Measurements from ENCODE around the gene NUDT16L1. TPM values are rescaled to one million over a fixed set of nuclear protein-coding genes. Genes with fewer than 3 reads are reported as not detected.

Gene NUDT16L1
- total RNA-seq, 1 donor from 2014 or later, result 36.7 TPM

DNA sequence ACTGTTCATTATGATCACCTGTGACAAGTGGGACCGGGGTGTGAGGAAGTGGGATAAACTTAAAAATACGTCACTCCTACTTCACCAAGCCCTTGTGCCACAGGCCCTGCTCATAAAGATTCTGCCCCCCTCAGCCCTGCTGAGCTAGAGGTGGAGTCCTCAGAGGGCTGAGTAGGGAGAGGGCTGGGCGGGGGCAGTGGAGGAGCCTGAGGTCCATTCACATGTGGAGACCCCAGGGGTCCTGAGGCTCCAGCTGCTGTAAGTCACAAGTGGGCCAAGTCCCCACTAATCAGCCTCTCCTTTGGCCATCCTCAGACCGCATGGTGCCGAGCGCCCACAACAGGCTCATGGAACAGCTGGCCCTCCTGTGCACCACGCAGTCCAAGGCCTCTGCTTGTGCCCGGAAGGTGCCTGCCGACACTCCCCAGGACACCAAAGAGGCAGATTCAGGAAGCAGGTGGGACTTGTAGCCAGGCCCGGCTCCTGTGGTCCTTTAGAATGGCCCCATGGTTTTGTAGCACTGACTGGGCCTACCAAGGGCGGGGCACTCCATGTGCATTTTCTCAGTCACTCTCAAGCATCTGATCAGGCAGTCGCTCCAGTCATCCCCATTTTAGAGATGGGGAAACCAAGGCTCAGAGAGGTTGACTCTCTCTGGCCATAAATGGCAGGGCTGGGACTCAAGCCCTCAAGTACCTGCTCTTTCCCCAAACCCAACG, 51.4 kb downstream of the NUDT16L1 start:
- no peak overlapping the region for H3K27ac Mint-ChIP-seq

DNA sequence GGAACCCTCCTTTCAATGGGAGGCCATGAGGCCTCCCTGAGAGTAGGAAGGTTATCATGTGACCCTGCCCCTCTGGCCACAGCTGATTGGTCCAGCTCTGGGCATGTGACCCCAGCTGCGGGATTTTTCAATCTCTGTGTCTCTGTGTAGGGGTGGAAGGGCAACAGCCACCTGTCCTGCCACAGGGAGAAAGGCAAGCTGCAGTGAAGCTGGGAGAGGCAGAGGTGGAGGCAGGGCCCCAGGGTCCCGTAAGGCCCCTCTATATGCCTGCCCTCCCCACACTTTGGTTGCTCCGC, 51.9 kb downstream of the NUDT16L1 start:
- Mint-ChIP-seq H3K9me3 (no peaks in the 10 kb centered on the region), H3K27me3 (no peaks in the 10 kb centered on the region), H3K36me3 (no peaks in the 10 kb centered on the region), H3K4me3 (no peak overlapping the region), H3K27ac (no peak overlapping the region), H3K4me1 (ENCODE audit: unreplicated experiment) (no peaks in the 10 kb centered on the region)
- no peak for DNase-seq (ENCODE audit: extremely low spot score, unreplicated experiment)
- TF ChIP-seq, protein P1, sequence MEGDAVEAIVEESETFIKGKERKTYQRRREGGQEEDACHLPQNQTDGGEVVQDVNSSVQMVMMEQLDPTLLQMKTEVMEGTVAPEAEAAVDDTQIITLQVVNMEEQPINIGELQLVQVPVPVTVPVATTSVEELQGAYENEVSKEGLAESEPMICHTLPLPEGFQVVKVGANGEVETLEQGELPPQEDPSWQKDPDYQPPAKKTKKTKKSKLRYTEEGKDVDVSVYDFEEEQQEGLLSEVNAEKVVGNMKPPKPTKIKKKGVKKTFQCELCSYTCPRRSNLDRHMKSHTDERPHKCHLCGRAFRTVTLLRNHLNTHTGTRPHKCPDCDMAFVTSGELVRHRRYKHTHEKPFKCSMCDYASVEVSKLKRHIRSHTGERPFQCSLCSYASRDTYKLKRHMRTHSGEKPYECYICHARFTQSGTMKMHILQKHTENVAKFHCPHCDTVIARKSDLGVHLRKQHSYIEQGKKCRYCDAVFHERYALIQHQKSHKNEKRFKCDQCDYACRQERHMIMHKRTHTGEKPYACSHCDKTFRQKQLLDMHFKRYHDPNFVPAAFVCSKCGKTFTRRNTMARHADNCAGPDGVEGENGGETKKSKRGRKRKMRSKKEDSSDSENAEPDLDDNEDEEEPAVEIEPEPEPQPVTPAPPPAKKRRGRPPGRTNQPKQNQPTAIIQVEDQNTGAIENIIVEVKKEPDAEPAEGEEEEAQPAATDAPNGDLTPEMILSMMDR (conservative IDR thresholded peaks at IDR 0.05), result no peak

More for the DNA sequence above, 51.4 kb downstream of the NUDT16L1 start:
- Mint-ChIP-seq H3K36me3 (no peaks in the 10 kb centered on the region), H3K4me3 (no peak overlapping the region), H3K4me1 (ENCODE audit: unreplicated experiment) (no peaks in the 10 kb centered on the region), H3K9me3 (no peaks in the 10 kb centered on the region), H3K27me3 (no peaks in the 10 kb centered on the region)
- TF ChIP-seq, protein P1 (conservative IDR thresholded peaks at IDR 0.05), result no peak
- no peak for DNase-seq (ENCODE audit: extremely low spot score, unreplicated experiment)

Small RNA genes within 50 kb of the gene (microRNA-seq; reads per million reads assigned to microRNA genes)
- gene MIR6769A, result not detected

Other genes with a start within 250 kb of the NUDT16L1 start
- gene NMRAL1, start 218.9 kb upstream of the NUDT16L1 start, total RNA-seq (ENCODE audit: low replicate concordance), result 48.3 and 49.1 TPM in 2 replicates
- gene HMOX2, start 217.2 kb upstream of the NUDT16L1 start, total RNA-seq (ENCODE audit: low replicate concordance), result 37.8 and 46.2 TPM in 2 replicates
- gene CDIP1, start 154.8 kb upstream of the NUDT16L1 start, total RNA-seq (ENCODE audit: low replicate concordance), result 19.2 and 41.3 TPM in 2 replicates
- 0.14 and 0.43 TPM in 2 replicates for gene C16orf96, start 137.2 kb upstream of the NUDT16L1 start, total RNA-seq (ENCODE audit: low replicate concordance)
- gene UBALD1, start 78.7 kb upstream of the NUDT16L1 start, total RNA-seq (ENCODE audit: low replicate concordance), result 49.2 and 85.9 TPM in 2 replicates
- 87.9 and 88.6 TPM in 2 replicates for gene MGRN1, start 68.7 kb upstream of the NUDT16L1 start, total RNA-seq (ENCODE audit: low replicate concordance)
- 21.6 and 36.7 TPM in 2 replicates for gene ANKS3, start 40.7 kb downstream of the NUDT16L1 start, total RNA-seq (ENCODE audit: low replicate concordance)
- gene DNAAF8, start 41.0 kb downstream of the NUDT16L1 start, total RNA-seq (ENCODE audit: low replicate concordance), result 0.74 and 2.6 TPM in 2 replicates
- 19.0 and 21.0 TPM in 2 replicates for gene ZNF500, start 73.6 kb downstream of the NUDT16L1 start, total RNA-seq (ENCODE audit: low replicate concordance)
- gene SEPTIN12, start 94.8 kb downstream of the NUDT16L1 start, total RNA-seq (ENCODE audit: low replicate concordance), result not detected in 2 replicates
- gene SMIM22, start 101.8 kb downstream of the NUDT16L1 start, total RNA-seq (ENCODE audit: low replicate concordance), result 5.0 and 7.8 TPM in 2 replicates
- 37.6 and 39.3 TPM in 2 replicates for gene ROGDI, start 109.1 kb downstream of the NUDT16L1 start, total RNA-seq (ENCODE audit: low replicate concordance)
- gene GLYR1, start 153.7 kb downstream of the NUDT16L1 start, total RNA-seq (ENCODE audit: low replicate concordance), result 120 and 126 TPM in 2 replicates
- gene UBN1, start 153.9 kb downstream of the NUDT16L1 start, total RNA-seq (ENCODE audit: low replicate concordance), result 39.4 and 41.4 TPM in 2 replicates
- 142 and 428 TPM in 2 replicates for gene PPL, start 243.6 kb downstream of the NUDT16L1 start, total RNA-seq (ENCODE audit: low replicate concordance)

All from type B pancreatic cell (in vitro differentiated cells).